ENCODE data around the gene FILIP1.

DNA sequence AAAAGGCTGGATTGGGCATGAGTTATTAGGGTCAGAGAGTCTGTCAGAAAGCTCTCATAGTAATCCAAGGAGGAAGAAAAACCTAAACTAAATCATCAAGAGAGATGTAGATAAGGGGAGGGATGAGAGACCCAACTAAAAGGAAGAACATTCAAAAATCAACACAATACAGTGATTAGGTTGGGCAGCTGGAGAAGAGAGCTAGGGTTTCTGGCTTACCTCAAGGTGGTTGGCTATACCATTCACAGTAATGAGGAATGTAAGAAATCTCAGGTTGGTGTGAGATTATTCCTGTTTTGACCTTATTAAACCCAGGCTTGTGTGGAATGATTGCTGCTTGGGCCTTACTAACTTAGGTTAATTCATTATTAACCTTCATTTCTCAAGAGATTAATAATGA is 243.8 kb downstream of the FILIP1 start:
- TF ChIP-seq, protein P1, sequence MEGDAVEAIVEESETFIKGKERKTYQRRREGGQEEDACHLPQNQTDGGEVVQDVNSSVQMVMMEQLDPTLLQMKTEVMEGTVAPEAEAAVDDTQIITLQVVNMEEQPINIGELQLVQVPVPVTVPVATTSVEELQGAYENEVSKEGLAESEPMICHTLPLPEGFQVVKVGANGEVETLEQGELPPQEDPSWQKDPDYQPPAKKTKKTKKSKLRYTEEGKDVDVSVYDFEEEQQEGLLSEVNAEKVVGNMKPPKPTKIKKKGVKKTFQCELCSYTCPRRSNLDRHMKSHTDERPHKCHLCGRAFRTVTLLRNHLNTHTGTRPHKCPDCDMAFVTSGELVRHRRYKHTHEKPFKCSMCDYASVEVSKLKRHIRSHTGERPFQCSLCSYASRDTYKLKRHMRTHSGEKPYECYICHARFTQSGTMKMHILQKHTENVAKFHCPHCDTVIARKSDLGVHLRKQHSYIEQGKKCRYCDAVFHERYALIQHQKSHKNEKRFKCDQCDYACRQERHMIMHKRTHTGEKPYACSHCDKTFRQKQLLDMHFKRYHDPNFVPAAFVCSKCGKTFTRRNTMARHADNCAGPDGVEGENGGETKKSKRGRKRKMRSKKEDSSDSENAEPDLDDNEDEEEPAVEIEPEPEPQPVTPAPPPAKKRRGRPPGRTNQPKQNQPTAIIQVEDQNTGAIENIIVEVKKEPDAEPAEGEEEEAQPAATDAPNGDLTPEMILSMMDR (conservative IDR thresholded peaks at IDR 0.05), result no peak
- no peak for TF ChIP-seq ZFX (IDR thresholded peaks at IDR 0.05)
